CD4-positive, alpha-beta memory T cell (primary cell): Measurements from ENCODE around the gene ZBTB17. TPM values are rescaled to one million over a fixed set of nuclear protein-coding genes. Genes with fewer than 3 reads are reported as not detected.

Source experiments
- CTCF ChIA-PET: fragments of 350-600 bp; sonication (Branson Sonifier 250); formaldehyde crosslinking; loops from one replicate; lab custom pipeline; 2021; ENCODE audit warnings: inconsistent platforms; ENCODE audit not compliant: partially characterized antibody; lab: Charles Lee
- POLR2A ChIA-PET: fragments of 350-600 bp; sonication (Branson Sonifier 250); formaldehyde crosslinking; loops from one replicate; lab custom pipeline; 2021; ENCODE audit not compliant: partially characterized antibody; lab: Charles Lee
- DNase-seq, 5 donors: peaks; one replicate each; pipeline versions ENCODE4 v3.0.0 to v3.0.0-alpha.2; 2020 to 2022; ENCODE audit warnings: mixed read lengths in 1 of 5
- H3K27ac ChIP-seq: one replicate; pipeline ENCODE4 v1.7.0; 2013; ENCODE audit warnings: low read depth, low read length
- H3K27me3 ChIP-seq: 2 replicates; pipeline ENCODE4 v1.7.0; 2013; ENCODE audit warnings: mild to moderate bottlenecking, low read length, moderate library complexity; ENCODE audit not compliant: insufficient read depth
- H3K36me3 ChIP-seq: 2 replicates; pipeline ENCODE4 v1.7.0; 2013; ENCODE audit warnings: mild to moderate bottlenecking, low read length, moderate library complexity; ENCODE audit not compliant: insufficient read depth
- H3K4me1 ChIP-seq: 2 replicates; pipeline ENCODE4 v1.7.0; 2013; ENCODE audit warnings: mild to moderate bottlenecking, low read length, moderate library complexity; ENCODE audit not compliant: insufficient read depth
- H3K4me3 ChIP-seq, 2 donors: one replicate each; pipeline ENCODE4 v1.7.0; 2013; ENCODE audit warnings: low read length in 2 of 2, mild to moderate bottlenecking in 1 of 2
- H3K9me3 ChIP-seq, 2 donors: one replicate each; pipeline ENCODE4 v1.7.0; 2013; ENCODE audit warnings: low read length in 2 of 2, control low read depth in 1 of 2; ENCODE audit not compliant: control insufficient read depth in 1 of 2
- H3K27ac Mint-ChIP-seq, 7 donors: one replicate each; pipeline ENCODE4 v1.8.0; 2020 to 2021; ENCODE audit warnings: mixed read lengths in 7 of 7, mild to moderate bottlenecking in 6 of 7, inconsistent platforms in 3 of 7, moderate library complexity in 3 of 7
- H3K27me3 Mint-ChIP-seq, 2 donors: one replicate each; pipeline ENCODE4 v1.8.0; 2020 to 2021; ENCODE audit warnings: mixed read lengths in 2 of 2
- H3K36me3 Mint-ChIP-seq, 2 donors: one replicate each; pipeline ENCODE4 v1.8.0; 2020 to 2021; ENCODE audit warnings: mixed read lengths in 2 of 2, inconsistent platforms in 1 of 2, mild to moderate bottlenecking in 1 of 2
- H3K4me1 Mint-ChIP-seq, 4 donors: one replicate each; pipeline ENCODE4 v1.8.0; 2020 to 2021; ENCODE audit warnings: mixed read lengths in 4 of 4, mild to moderate bottlenecking in 1 of 4
- H3K4me3 Mint-ChIP-seq, 8 donors: one replicate each; pipeline ENCODE4 v1.8.0; 2020 to 2021; ENCODE audit warnings: mixed read lengths in 8 of 8, mild to moderate bottlenecking in 7 of 8, moderate library complexity in 6 of 8, inconsistent platforms in 3 of 8
- H3K9me3 Mint-ChIP-seq, 8 donors: one replicate each; pipeline ENCODE4 v1.8.0; 2020 to 2021; ENCODE audit warnings: mixed read lengths in 8 of 8, mild to moderate bottlenecking in 5 of 8, inconsistent platforms in 3 of 8, moderate library complexity in 1 of 8
- intact Hi-C: fragments of 100-400 bp; cut with micrococcal nuclease; formaldehyde crosslinking; loops from one replicate; pipeline ENCODE4 v1.15.1; 2023
- polyA plus RNA-seq, 2 donors: library from polyadenylated mRNA; unstranded; fragments of 300-500 nt; fragmentation: Illumina TruSeq; gene quantifications; one replicate each; pipeline ENCODE4 v1.2.3, GENCODE V29; 2021
- total RNA-seq, 2 experiments: library from RNA; stranded (reverse); gene quantifications; one replicate each; pipeline ENCODE4 v1.2.3, GENCODE V29; 2021

The ZBTB17 gene
- total and polyA plus RNA-seq, 4 experiments from 2014 or later: 5.2 to 61.0 (median 38.4) TPM

DNA sequence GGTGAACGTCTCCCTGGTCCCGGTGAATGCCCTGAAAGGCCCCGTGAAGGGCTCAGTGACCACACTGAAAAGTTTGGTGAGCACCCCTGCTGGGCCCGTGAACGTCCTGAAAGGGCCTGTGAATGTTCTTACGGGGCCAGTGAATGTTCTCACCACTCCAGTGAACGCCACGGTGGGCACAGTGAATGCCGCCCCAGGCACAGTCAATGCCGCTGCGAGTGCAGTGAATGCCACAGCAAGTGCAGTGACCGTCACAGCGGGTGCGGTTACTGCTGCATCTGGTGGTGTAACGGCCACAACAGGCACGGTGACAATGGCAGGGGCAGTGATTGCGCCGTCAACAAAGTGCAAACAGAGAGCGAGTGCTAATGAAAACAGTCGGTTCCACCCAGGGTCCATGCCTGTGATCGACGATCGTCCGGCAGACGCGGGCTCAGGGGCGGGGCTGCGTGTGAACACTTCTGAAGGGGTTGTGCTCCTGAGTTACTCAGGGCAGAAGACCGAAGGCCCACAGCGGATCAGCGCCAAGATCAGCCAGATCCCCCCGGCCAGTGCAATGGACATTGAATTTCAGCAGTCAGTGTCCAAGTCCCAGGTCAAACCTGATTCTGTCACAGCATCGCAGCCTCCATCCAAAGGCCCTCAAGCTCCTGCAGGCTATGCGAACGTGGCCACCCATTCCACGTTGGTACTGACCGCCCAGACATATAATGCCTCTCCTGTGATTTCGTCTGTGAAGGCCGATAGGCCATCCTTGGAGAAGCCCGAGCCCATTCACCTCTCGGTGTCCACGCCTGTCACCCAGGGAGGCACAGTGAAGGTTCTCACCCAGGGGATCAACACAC lies 41.5 kb downstream of the ZBTB17 start:
- Mint-ChIP-seq H3K27me3 (no peaks in the 10 kb centered on the region), H3K27ac (peak overlapping the region in 2 of 7 donors; percentile 42 to 75), H3K4me1 (no peaks in the 10 kb centered on the region), H3K9me3 (peaks cover 0 to 2% (median 0%) of the 10 kb centered on the region in 8 donors), H3K4me3 (no peak overlapping the region), H3K36me3 (peaks cover 63 to 86% of the 10 kb centered on the region in 2 donors)
- intact Hi-C loops: no loop called here
- H3K9me3 ChIP-seq: no peaks in the 10 kb centered on the region
- H3K36me3 ChIP-seq: peaks cover 77% of the 10 kb centered on the region
- H3K27ac ChIP-seq: no peak overlapping the region
- no peak overlapping the region for H3K4me3 ChIP-seq
- no peaks in the 10 kb centered on the region for H3K27me3 ChIP-seq
- no peaks in the 10 kb centered on the region for H3K4me1 ChIP-seq
- DNase-seq: no peak
- ChIA-PET POLR2A (no interaction called here), CTCF (interaction anchor here (0.6 kb wide), 1 partner anchor 449 kb away, joined by 3 read pairs; no protein-coding TSS in a partner anchor)

DNA sequence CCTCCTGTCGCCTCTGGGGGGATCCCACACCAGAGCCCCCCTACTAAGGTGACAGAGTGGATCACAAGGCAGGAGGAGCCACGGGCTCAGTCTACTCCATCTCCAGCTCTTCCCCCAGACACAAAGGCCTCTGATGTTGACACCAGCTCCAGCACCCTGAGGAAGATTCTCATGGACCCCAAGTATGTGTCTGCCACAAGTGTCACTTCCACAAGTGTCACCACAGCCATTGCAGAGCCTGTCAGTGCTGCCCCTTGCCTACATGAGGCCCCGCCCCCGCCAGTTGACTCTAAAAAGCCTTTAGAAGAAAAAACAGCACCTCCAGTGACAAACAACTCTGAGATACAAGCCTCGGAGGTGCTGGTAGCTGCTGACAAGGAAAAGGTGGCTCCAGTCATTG lies 42.2 kb downstream of the ZBTB17 start:
- CTCF ChIA-PET: no interaction called here
- POLR2A ChIA-PET: no interaction called here
- DNase-seq: no peak
- peaks cover 0 to 2% (median 0%) of the 10 kb centered on the region in 8 donors for H3K9me3 Mint-ChIP-seq
- Histone ChIP-seq H3K36me3 (peaks cover 77% of the 10 kb centered on the region), H3K9me3 (no peaks in the 10 kb centered on the region), H3K27ac (no peak overlapping the region), H3K4me1 (no peaks in the 10 kb centered on the region), H3K4me3 (no peak overlapping the region), H3K27me3 (no peaks in the 10 kb centered on the region)
- H3K27ac Mint-ChIP-seq: peak overlapping the region in 2 of 7 donors; percentile 30 to 36
- H3K4me3 Mint-ChIP-seq: no peak overlapping the region
- intact Hi-C loops: no loop called here
- peaks cover 67 to 85% of the 10 kb centered on the region in 2 donors for H3K36me3 Mint-ChIP-seq
- H3K27me3 Mint-ChIP-seq: no peaks in the 10 kb centered on the region
- H3K4me1 Mint-ChIP-seq: no peaks in the 10 kb centered on the region

DNA sequence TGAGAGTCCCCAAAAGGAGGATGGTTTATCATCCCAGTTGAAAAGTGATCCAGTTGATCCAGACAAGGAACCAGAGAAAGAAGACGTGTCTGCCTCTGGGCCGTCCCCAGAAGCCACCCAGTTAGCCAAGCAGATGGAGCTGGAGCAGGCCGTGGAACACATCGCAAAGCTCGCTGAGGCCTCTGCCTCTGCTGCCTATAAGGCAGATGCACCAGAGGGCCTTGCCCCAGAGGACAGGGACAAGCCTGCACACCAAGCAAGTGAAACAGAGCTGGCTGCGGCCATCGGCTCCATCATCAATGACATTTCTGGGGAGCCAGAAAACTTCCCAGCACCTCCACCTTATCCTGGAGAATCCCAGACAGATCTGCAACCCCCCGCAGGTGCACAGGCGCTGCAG lies 43.3 kb downstream of the ZBTB17 start:
- no peaks in the 10 kb centered on the region for H3K4me1 ChIP-seq
- H3K27me3 ChIP-seq: no peaks in the 10 kb centered on the region
- Mint-ChIP-seq H3K27ac (peak overlapping the region in 3 of 7 donors; percentile 23 to 37 (median 31)), H3K36me3 (peaks cover 75 to 85% of the 10 kb centered on the region in 2 donors), H3K9me3 (peaks cover 0 to 2% (median 0%) of the 10 kb centered on the region in 8 donors), H3K4me3 (no peak overlapping the region), H3K4me1 (no peaks in the 10 kb centered on the region), H3K27me3 (no peaks in the 10 kb centered on the region)
- no peaks in the 10 kb centered on the region for H3K9me3 ChIP-seq
- intact Hi-C loops: no loop called here
- H3K4me3 ChIP-seq: no peak overlapping the region
- ChIA-PET POLR2A (no interaction called here), CTCF (no interaction called here)
- no peak overlapping the region for H3K27ac ChIP-seq
- peaks cover 79% of the 10 kb centered on the region for H3K36me3 ChIP-seq
- DNase-seq: no peak

DNA sequence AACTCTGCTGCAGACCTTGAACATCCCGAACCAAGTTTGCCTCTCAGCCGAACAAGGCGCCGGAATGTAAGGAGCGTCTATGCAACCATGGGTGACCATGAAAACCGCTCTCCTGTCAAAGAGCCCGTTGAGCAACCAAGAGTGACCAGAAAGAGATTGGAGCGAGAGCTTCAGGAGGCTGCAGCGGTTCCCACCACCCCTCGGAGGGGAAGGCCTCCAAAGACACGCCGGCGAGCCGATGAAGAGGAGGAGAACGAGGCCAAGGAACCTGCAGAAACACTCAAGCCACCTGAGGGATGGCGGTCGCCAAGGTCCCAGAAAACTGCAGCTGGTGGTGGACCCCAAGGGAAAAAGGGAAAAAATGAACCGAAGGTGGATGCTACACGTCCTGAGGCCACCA lies 44.0 kb downstream of the ZBTB17 start:
- intact Hi-C loops: no loop called here

DNA sequence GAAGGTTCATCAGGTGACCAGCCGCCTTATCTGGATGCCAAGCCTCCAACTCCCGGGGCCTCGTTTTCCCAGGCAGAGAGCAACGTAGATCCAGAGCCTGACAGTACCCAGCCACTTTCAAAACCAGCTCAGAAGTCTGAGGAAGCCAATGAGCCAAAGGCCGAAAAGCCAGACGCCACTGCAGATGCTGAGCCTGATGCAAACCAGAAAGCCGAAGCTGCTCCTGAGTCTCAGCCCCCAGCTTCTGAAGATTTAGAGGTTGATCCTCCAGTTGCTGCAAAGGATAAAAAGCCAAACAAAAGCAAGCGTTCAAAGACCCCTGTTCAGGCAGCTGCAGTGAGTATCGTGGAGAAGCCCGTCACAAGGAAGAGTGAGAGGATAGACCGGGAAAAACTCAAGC lies 44.5 kb downstream of the ZBTB17 start:
- H3K4me3 ChIP-seq: no peak overlapping the region
- H3K9me3 ChIP-seq: no peaks in the 10 kb centered on the region
- DNase-seq: no peak
- H3K36me3 ChIP-seq: peaks cover 83% of the 10 kb centered on the region
- H3K27me3 Mint-ChIP-seq: no peaks in the 10 kb centered on the region
- ChIA-PET CTCF (interaction anchor here (0.6 kb wide), 1 partner anchor 115 kb away, joined by 3 read pairs; no protein-coding TSS in a partner anchor), POLR2A (no interaction called here)
- no peaks in the 10 kb centered on the region for H3K4me1 Mint-ChIP-seq
- H3K9me3 Mint-ChIP-seq: peaks cover 0 to 2% (median 0%) of the 10 kb centered on the region in 8 donors
- intact Hi-C loops: no loop called here
- H3K36me3 Mint-ChIP-seq: peaks cover 71 to 86% of the 10 kb centered on the region in 2 donors
- H3K27ac Mint-ChIP-seq: peak overlapping the region in 2 of 7 donors; percentile 57 to 70
- H3K4me3 Mint-ChIP-seq: no peak overlapping the region
- H3K27ac ChIP-seq: no peak overlapping the region
- H3K4me1 ChIP-seq: no peaks in the 10 kb centered on the region
- no peaks in the 10 kb centered on the region for H3K27me3 ChIP-seq

More for the DNA sequence above, 44.0 kb downstream of the ZBTB17 start:
- no peak for DNase-seq
- H3K9me3 ChIP-seq: no peaks in the 10 kb centered on the region
- Mint-ChIP-seq H3K4me3 (no peak overlapping the region), H3K36me3 (peaks cover 71 to 87% of the 10 kb centered on the region in 2 donors), H3K27ac (peak overlapping the region in 1 of 7 donors; percentile 65), H3K9me3 (peaks cover 0 to 2% (median 0%) of the 10 kb centered on the region in 8 donors), H3K4me1 (no peaks in the 10 kb centered on the region), H3K27me3 (no peaks in the 10 kb centered on the region)
- H3K4me1 ChIP-seq: no peaks in the 10 kb centered on the region
- POLR2A ChIA-PET: no interaction called here
- H3K27ac ChIP-seq: no peak overlapping the region
- CTCF ChIA-PET: interaction anchor here (0.6 kb wide), 1 partner anchor 116 kb away, joined by 3 read pairs; no protein-coding TSS in a partner anchor
- H3K36me3 ChIP-seq: peaks cover 81% of the 10 kb centered on the region
- H3K27me3 ChIP-seq: no peaks in the 10 kb centered on the region
- no peak overlapping the region for H3K4me3 ChIP-seq

DNA sequence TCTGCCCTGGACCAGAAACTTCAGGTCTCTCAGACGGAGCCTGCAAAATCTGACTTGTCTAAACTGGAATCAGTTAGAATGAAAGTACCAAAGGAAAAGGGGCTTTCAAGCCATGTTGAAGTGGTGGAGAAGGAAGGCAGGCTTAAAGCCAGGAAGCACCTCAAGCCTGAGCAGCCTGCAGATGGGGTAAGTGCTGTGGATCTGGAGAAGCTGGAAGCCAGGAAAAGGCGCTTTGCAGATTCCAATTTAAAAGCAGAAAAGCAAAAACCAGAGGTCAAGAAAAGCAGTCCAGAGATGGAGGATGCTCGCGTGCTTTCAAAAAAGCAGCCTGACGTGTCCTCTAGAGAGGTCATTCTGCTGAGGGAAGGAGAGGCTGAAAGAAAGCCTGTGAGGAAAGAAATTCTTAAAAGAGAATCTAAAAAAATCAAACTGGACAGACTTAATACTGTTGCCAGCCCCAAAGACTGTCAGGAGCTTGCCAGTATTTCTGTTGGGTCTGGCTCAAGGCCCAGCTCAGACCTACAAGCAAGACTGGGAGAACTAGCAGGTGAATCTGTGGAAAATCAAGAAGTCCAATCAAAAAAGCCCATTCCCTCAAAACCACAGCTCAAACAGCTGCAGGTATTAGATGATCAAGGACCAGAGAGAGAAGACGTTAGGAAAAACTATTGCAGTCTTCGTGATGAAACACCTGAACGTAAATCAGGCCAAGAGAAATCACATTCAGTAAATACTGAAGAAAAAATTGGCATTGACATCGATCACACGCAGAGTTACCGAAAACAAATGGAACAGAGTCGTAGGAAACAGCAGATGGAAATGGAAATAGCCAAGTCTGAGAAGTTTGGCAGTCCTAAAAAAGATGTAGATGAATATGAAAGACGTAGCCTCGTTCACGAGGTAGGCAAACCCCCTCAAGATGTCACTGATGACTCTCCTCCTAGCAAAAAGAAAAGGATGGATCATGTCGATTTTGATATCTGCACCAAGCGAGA lies 46.6 kb downstream of the ZBTB17 start:
- no peak overlapping the region for H3K4me3 Mint-ChIP-seq

More for the DNA sequence above, 46.6 kb downstream of the ZBTB17 start:
- ChIA-PET POLR2A (no interaction called here), CTCF (no interaction called here)
- Histone ChIP-seq H3K27me3 (no peaks in the 10 kb centered on the region), H3K4me1 (no peaks in the 10 kb centered on the region), H3K4me3 (no peak overlapping the region), H3K27ac (no peak overlapping the region), H3K9me3 (no peaks in the 10 kb centered on the region), H3K36me3 (peaks cover 79% of the 10 kb centered on the region)
- Mint-ChIP-seq H3K27me3 (no peaks in the 10 kb centered on the region), H3K4me1 (no peaks in the 10 kb centered on the region), H3K9me3 (no peaks in the 10 kb centered on the region), H3K27ac (peak overlapping the region in 1 of 7 donors; percentile 32), H3K36me3 (peaks cover 64 to 81% of the 10 kb centered on the region in 2 donors)
- intact Hi-C loops: no loop called here
- DNase-seq: no peak
